Caki2 (cell line): Measurements from ENCODE around the gene GNA14. TPM values are rescaled to one million over a fixed set of nuclear protein-coding genes. Genes with fewer than 3 reads are reported as not detected.
"Not testable (repeated sequence)": the region's sequence is repeated elsewhere in the genome, so short reads cannot be mapped to it uniquely, and the experiment has no call there.

Experiments
- DNase-seq: peaks from one replicate; pipeline ENCODE4 v3.0.0-alpha.2; 2015; ENCODE audit warnings: low read depth
- in situ Hi-C: cut with HindIII; loops from 2 replicates; pipeline ENCODE4 v1.10.0; 2016; ENCODE audit warnings: low sequenced_read_pairs, low pct_unique_long_range_greater_than_20kb, mixed read lengths
- total RNA-seq: library from RNA; depleted of rRNA; stranded (reverse); fragments of >200 nt; shearing (Covaris generic); gene quantifications from 2 replicates; pipeline ENCODE4 v1.2.3, GENCODE V29; 2014; ENCODE audit warnings: low replicate concordance

The GNA14 gene
- total RNA-seq, 1 experiment from 2014 or later, result not detected

DNA sequence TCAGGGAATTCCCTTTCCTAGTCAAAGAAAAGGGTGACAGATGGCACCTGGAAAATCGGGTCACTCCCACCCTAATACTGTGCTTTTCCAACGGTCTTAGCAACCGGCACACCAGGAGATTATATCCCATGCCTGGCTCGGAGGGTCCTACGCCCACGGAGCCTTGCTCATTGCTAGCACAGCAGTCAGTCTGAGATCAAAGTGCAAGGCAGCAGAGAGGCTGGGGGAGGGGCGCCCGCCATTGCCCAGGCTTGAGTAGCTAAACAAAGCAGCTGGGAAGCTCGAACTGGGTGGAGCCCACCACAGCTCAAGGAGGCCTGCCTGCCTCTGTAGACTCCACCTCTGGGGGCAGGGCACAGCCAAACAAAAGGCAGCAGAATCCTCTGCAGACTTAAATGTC lies 239.6 kb downstream of the GNA14 start:
- DNase-seq, in situ Hi-C loops: not testable (repeated sequence)

DNA sequence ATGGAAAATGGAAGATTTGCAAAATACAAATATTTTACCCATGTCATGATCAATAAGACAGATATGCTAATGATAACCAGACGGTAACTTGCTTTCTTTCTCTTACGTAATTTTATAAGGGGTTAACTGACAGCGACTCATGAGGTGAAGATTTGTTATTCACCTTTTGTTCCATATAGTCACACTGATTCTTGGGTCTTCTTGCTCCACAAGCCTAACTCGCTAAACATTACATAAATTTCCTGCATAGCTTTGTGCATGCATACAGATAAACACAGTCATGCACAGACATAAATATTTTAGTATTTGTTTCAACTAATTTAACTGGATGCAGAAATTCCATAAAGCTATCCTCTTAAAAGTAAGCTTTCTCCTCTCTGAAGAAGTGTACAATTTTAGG lies 244.9 kb downstream of the GNA14 start:
- no peak for DNase-seq
- in situ Hi-C loops, result no loop called here

DNA sequence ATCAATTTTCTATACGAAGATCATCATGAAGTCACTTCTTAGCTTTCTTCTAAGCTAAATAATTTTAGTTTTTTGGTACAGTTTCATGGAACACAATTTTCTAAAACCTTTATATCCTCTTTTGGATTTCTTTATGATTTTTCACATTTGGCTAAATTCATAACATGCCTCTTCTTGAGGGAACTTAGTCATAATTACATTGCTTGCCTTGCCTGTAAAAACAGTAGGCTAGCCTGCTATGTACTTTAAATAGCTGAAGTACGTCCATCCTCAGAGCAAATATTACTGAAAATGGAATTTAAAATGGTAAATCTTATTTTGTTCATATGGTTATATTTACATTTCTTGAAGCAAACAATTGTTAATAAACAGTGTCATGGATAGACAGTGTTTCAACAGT lies 245.8 kb downstream of the GNA14 start:
- no peak for DNase-seq
- in situ Hi-C loops, result no loop called here

DNA sequence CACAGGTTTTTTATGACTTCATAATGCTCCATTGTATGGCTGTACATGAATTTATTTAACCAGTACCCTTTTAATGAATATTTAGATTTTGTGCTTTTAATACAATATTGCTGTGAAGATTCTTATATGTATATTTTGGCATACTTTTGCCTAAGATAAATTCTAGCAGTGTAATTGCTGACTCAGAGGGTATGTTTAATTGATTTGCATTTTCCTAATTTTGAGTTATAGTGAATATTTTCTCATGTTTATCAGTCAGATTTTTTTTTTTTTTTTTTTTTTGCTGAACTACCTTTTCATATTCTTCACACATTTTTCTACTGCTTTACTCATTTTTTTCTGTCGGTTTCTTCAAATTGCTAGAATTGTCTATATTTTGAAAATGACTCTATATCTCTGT lies 248.2 kb downstream of the GNA14 start:
- in situ Hi-C loops, result no loop called here

DNA sequence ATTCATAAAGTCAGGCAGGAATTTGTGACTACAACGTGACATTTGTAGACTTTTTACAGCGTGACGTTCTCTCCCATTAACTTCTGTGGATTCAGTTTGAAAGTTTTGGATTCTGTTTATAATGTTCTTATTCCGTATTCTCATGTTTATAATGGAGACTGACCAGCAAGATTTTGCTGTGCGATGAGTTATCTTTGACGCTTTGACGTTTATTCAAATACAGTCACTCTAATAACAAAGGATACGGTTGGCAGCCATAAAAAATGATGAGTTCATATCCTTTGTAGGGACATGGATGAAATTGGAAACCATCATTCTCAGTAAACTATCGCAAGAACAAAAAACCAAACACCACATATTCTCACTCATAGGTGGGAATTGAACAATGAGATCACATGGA lies 249.5 kb downstream of the GNA14 start:
- in situ Hi-C loops, DNase-seq: not testable (repeated sequence)

More for the DNA sequence above, 248.2 kb downstream of the GNA14 start:
- DNase-seq, result no peak

DNA sequence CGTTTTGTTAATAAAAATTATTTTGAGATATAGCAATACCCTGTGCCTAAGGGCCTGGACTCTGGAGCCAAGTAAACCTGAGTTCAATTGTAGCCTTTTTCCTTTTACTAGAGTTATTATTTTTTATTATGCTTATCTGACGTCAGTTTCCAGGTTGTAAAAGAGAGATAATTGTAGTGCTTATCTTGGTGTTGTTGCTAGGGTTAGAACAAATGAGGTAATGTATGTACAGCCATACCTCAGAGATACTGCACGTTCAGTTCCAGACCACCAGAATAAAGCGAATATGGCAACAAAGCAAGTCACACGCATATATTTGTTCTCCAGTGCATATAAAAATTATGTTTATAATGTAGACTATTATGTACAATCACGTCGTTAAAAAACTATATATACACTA lies 255.8 kb downstream of the GNA14 start:
- DNase-seq, result no peak
- in situ Hi-C loops, result no loop called here

DNA sequence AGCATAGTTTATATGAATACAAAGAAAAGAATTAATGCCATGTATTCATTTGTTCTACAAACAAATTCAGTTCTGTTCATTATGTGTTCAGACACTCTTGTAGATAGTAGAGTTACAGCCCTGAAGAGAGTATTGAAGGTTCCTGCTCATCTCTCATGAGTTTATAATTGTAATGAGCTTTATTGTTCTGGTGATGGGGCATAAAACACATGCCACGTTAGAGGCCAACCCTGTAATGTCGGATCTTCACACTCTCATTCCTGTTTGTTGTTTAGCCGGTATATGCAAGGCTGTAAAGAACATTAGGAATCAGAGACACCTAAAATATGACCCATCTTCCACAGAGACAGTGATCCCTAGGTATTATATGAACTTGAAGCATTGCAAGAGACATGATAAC lies 256.3 kb downstream of the GNA14 start:
- in situ Hi-C loops, result no loop called here
- DNase-seq, result no peak

DNA sequence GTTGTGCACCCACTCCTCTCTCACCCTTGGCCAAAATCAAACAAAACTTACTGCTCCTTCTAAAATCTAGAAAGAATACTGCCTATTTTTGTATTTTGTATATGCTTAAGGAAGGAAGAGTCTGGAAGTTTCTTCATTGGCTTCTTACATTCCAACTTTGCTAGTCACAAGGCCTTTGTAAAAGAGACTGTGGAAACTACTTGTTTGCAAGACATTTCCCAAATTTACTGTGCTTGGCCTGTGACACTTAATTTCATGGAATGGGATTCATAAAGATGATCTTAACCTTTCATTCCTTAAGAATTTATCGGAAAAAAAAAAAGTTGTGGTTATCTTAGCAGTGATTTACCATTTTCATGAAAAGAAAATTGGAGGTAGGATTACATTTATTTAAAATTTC lies 261.9 kb downstream of the GNA14 start:
- no peak for DNase-seq
- in situ Hi-C loops, result no loop called here

DNA sequence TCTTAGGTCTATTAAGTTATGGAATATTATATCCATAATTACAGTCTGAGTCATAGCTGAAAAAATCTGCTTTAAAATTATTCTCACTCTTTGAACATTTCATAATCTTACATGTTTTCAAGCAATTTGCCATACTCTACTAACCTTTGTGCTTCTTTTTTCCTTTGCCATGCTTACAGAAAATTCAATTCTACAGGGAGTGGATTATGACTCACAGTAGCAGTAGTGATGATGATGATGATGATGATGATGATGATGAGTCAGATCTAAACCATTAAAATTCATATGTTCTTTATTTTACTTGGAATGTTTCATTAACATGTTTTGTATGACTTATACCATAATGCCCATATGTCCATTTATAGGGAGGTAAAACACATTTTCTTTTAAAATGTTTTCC lies 263.7 kb downstream of the GNA14 start:
- in situ Hi-C loops, result no loop called here
- DNase-seq, result no peak

DNA sequence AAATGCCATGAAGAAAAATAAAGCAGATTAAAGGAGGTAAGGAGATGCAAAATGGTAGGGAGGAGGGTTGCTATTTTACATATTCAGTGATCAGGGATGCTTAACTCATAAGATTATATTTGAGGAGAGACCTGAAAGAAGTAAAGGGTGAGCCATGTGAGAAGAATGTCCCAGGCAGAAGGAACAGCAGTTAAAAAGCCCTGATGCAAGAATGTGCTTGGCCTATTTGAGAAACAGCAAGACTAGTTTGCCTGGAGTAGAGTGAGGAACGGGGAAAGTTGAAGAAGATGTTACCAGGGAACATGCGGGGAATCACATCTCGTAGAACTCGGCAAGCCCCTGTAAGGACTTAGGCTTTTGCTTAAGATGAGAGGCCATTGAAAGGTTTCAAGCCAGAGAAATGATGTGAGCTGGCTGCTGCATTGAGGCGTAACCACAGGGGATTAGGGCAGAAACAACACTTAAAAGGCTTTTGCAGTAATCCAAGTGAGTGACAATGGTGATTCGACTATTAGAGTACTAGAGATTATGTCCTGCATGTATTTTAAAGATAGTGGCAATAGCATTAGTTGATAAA lies 272.1 kb downstream of the GNA14 start:
- in situ Hi-C loops, result no loop called here
- no peak for DNase-seq

DNA sequence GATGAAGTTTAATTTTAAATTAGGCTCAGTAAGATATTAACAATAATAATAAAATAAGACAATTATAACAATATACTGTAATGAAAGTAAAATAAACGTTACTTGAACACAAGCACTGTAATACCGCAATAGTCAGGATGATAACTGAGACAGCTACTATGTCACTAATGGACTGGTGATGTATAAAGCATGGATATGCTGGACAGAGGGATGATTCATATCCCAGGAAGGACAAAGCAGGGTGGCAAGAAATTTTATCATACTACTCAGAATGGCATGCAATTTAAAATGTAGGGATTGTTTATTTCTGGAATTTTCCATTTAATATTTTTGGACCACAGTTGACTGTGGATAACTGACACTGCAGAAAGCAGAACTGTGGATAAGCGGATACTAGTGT lies 273.9 kb downstream of the GNA14 start:
- in situ Hi-C loops, result no loop called here

More for the DNA sequence above, 273.9 kb downstream of the GNA14 start:
- no peak for DNase-seq
